Measurements from ENCODE around the gene ROR1. TPM values are rescaled to one million over a fixed set of nuclear protein-coding genes. Genes with fewer than 3 reads are reported as not detected.

ROR1 gene
- total and polyA plus RNA-seq, 5 donors: 3.4 to 32.5 (median 11.9) TPM

DNA sequence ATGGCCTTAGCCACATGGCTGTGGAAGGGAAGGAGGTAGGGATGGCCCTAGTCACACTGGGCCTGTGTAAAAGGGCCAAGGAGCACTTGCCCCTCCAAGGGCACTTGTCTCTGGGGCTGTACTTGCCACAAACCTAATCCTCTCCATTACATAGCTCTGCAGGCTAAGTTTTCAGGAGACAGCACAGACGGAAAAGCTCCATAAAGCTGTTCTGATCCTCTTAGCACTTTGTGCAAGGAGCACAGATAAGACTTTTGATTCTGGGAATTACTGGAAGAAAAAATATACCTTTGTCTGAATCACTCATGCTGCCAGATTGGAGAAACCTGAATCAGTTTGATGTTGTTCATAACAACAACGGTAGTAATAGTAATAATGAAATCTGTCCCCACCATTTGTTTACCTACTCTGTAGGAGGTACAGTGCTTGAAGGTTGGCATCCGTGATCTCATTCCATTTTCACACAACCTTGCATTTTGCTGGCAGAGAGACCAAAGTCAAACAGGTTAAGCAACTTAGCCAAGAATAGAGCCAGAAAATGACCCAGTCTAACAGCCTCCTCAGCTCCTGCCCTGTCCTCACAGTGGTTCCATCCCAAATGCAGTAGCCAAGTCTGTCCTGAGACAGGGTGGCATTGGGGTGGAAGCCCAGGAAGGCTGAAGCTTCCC, 207.1 kb downstream of the ROR1 start:
- 86% methylated on average over 3 of the region's 3 CpGs for WGBS
- ATAC-seq (peak in 1 of 2 donors; percentile 24), DNase-seq (no peak)
- intact Hi-C loops (cut with DNase I): no loop called here
- H3K4me3 ChIP-seq (ENCODE audit: low read length): no peak overlapping the region
- no peaks in the 10 kb centered on the region for H3K27me3 ChIP-seq (ENCODE audit: control insufficient read depth, insufficient read depth)
- no peaks in the 10 kb centered on the region for H3K9me3 ChIP-seq (ENCODE audit: control insufficient read depth, low read length)
- H3K4me1 ChIP-seq (ENCODE audit: control insufficient read depth, insufficient read depth, low read length): peaks cover 5% of the 10 kb centered on the region
- H3K27ac ChIP-seq (ENCODE audit: low read length): no peak overlapping the region

DNA sequence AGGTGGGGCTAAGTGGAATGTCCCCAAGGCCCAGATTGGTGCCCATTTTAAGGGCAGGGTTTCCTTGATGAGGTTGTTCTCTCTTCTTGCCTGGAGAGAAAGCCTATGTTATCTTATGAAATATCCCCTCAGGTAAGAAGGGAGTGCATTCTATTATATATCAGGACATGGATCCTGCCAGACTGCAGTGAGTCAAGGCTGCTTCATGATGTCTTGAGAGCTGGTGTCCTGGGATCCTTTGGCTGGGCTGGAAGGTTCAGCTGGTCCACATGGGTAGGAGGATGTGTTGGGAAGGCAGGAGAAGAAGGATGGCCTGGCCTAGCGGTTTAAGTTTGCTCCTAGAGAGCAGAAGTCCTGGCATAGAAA, 207.6 kb downstream of the ROR1 start:
- peaks cover 5% of the 10 kb centered on the region for H3K4me1 ChIP-seq (ENCODE audit: control insufficient read depth, insufficient read depth, low read length)
- no peaks in the 10 kb centered on the region for H3K9me3 ChIP-seq (ENCODE audit: control insufficient read depth, low read length)
- ATAC-seq: no peak
- WGBS: 98% methylated on average over 1 of the region's 1 CpG
- DNase-seq: no peak
- no peak overlapping the region for H3K27ac ChIP-seq (ENCODE audit: low read length)
- no peaks in the 10 kb centered on the region for H3K27me3 ChIP-seq (ENCODE audit: control insufficient read depth, insufficient read depth)
- H3K4me3 ChIP-seq (ENCODE audit: low read length): no peak overlapping the region
- intact Hi-C loops (cut with DNase I): no loop called here

DNA sequence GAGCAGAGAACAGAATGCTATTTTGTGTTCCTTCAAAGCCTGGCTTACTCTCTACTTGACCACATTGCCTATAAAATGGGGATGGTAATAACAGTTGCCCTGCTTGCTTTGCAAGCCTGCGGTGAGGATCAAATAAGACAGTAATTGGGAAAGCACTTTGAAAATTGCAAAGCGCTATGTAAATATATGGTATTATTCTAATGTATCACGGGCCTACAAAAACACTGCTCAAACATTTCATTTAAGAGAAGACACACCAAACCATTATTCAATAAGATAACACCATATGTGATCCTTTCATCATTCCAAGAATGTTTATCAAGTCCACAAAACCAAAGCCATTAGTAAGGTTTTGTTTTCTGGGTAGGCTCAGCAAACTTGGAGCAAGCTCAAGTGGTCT, 208.4 kb downstream of the ROR1 start:
- intact Hi-C loops (cut with DNase I): no loop called here
- DNase-seq (no peak), ATAC-seq (no peak)
- Histone ChIP-seq H3K27ac (ENCODE audit: low read length) (no peak overlapping the region), H3K4me1 (ENCODE audit: control insufficient read depth, insufficient read depth, low read length) (peaks cover 5% of the 10 kb centered on the region), H3K9me3 (ENCODE audit: control insufficient read depth, low read length) (no peaks in the 10 kb centered on the region), H3K27me3 (ENCODE audit: control insufficient read depth, insufficient read depth) (no peaks in the 10 kb centered on the region), H3K4me3 (ENCODE audit: low read length) (no peak overlapping the region)
- WGBS: 91% methylated on average over 3 of the region's 3 CpGs

DNA sequence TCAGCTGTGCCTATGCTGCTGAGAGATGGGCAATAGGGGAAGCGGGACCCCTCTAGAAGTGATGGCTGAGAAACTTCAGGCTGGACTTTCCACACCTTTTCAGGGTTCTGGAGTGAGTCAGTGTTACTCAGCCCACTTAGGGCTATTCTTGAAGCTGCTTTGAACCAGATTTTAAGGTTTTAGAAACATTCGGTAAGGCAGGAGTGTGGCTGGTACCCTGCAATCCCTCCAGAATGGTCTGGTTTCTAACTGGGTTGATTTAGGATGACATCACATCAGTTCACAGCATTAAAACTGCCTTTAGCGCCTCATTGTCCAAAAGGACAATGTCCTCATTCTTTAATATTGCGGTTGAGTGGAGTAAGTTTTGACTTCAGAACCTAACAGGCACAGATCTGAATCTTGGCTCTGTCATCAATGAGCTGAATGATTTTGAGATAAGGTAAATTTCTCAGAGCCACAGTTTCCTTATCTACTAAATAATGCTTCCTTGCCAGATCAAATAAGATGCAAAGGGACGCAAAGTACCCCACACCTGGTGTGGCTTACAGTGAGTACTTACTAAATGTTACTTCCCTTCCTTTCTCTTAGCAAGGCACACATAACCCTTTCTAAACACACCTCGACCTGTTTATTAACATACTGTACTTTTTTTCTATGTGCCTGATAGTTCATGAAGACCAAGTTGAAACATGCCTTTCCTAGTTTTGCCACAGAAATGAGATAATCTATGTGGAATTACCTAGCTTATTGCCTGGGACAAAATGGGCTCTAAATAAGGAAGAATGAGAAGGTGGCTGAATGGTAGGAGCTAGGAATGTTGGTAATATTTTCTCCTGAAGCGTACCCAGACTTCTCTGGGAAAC, 209.8 kb downstream of the ROR1 start:
- Histone ChIP-seq H3K9me3 (ENCODE audit: control insufficient read depth, low read length) (no peaks in the 10 kb centered on the region), H3K27ac (ENCODE audit: low read length) (no peak overlapping the region), H3K27me3 (ENCODE audit: control insufficient read depth, insufficient read depth) (no peaks in the 10 kb centered on the region), H3K4me1 (ENCODE audit: control insufficient read depth, insufficient read depth, low read length) (peaks cover 5% of the 10 kb centered on the region), H3K4me3 (ENCODE audit: low read length) (no peak overlapping the region)
- intact Hi-C loops (cut with DNase I): no loop called here
- no peak for DNase-seq
- WGBS: 64% methylated on average over 7 of the region's 7 CpGs
- no peak for ATAC-seq

DNA sequence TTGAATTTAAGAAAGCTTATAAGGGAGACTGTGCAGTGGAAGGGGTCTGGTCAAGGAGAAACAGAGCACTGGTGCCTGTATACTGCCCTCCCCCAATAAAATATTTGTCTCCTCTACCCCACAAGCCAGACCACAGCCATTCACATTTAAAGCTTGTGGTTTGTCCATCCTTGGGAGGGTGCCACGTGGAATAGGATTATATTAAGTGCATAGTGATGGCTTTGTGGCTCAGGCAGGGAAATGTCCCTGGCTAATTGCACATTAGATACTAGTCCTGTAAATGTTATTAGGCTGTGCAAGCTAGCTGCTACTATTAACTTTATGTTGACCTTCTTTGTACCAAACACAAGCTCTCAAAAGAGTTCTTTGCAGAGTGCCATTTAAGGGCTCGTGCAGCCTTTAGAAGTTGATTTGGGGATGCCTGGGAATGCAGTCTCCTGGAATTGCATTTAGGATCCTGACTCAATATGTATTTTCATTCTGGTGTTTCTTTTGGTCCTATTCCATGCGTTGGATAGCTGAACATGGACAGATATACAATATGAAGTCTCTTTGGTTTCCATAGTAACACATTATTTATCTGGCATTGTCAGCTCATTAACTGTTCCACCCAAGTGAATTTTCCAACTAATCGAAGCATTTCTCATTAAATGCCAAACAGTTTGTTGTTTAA, 210.6 kb downstream of the ROR1 start:
- intact Hi-C loops (cut with DNase I): no loop called here
- H3K27me3 ChIP-seq (ENCODE audit: control insufficient read depth, insufficient read depth): no peaks in the 10 kb centered on the region
- ATAC-seq (no peak), DNase-seq (no peak)
- no peak overlapping the region for H3K4me3 ChIP-seq (ENCODE audit: low read length)
- no peaks in the 10 kb centered on the region for H3K9me3 ChIP-seq (ENCODE audit: control insufficient read depth, low read length)
- H3K27ac ChIP-seq (ENCODE audit: low read length): no peak overlapping the region
- WGBS: 46% methylated on average over 4 of the region's 4 CpGs
- H3K4me1 ChIP-seq (ENCODE audit: control insufficient read depth, insufficient read depth, low read length): peaks cover 5% of the 10 kb centered on the region

DNA sequence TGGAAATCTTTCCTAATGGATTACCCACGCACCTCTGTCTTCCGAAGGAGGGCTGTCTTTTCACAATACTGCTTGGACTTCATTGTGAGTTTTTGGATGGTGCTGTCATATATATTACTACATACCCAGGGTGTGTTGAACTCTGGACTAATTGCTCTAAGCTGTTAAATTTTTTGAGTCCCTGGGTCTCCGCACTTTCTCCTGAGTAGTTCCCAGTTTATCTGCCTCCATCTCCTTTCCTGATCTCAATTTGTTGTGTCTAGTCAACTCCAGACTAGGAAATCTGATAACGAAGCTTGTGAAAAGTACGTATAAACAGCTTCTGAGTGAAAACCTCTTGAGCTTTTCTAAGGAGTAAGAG, 211.1 kb downstream of the ROR1 start:
- no peak overlapping the region for H3K4me3 ChIP-seq (ENCODE audit: low read length)
- H3K27me3 ChIP-seq (ENCODE audit: control insufficient read depth, insufficient read depth): no peaks in the 10 kb centered on the region
- no peaks in the 10 kb centered on the region for H3K9me3 ChIP-seq (ENCODE audit: control insufficient read depth, low read length)
- H3K4me1 ChIP-seq (ENCODE audit: control insufficient read depth, insufficient read depth, low read length): peaks cover 5% of the 10 kb centered on the region
- DNase-seq: no peak
- WGBS: 67% methylated on average over 5 of the region's 5 CpGs
- ATAC-seq: no peak
- no peak overlapping the region for H3K27ac ChIP-seq (ENCODE audit: low read length)
- intact Hi-C loops (cut with DNase I): no loop called here

DNA sequence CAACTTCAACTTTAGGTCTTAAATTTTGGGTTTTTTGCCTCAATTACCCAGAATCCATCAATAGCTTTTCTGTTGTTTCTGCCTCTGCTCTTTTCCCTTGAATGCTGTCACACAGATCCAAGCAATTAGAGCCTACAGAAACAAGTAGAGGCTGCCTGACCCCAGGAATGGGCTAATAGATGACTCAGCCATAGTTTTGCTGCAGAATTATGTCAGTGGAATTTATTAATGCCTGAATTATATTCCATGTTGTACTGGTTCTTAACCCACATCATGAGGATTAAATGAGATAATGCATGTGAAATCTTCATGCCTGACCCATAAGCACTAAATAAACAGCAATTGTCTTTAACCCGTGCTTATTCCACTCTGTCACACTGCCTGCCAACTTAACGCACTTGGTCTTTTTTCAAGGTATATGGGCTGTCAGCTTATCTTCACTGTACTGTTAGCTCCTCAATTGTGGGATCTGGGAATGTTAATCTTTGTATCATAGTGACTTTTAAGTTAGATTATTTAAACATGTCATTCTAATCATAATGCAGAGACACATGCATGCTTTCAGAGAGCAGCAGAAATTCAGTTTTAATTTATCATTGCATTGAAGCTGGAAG, 213.3 kb downstream of the ROR1 start:
- 45% methylated on average over 2 of the region's 2 CpGs for WGBS
- intact Hi-C loops (cut with DNase I): no loop called here
- peaks cover 2% of the 10 kb centered on the region for H3K4me1 ChIP-seq (ENCODE audit: control insufficient read depth, insufficient read depth, low read length)
- ATAC-seq: no peak
- no peak for DNase-seq
- no peak overlapping the region for H3K27ac ChIP-seq (ENCODE audit: low read length)
- H3K9me3 ChIP-seq (ENCODE audit: control insufficient read depth, low read length): no peaks in the 10 kb centered on the region
- H3K27me3 ChIP-seq (ENCODE audit: control insufficient read depth, insufficient read depth): no peaks in the 10 kb centered on the region
- H3K4me3 ChIP-seq (ENCODE audit: low read length): no peak overlapping the region

GRCh38 chr1:63987628-63988024, 213.8 kb downstream of the ROR1 start:
- WGBS: 56% methylated on average over 3 of the region's 3 CpGs
- no peak for DNase-seq

DNA sequence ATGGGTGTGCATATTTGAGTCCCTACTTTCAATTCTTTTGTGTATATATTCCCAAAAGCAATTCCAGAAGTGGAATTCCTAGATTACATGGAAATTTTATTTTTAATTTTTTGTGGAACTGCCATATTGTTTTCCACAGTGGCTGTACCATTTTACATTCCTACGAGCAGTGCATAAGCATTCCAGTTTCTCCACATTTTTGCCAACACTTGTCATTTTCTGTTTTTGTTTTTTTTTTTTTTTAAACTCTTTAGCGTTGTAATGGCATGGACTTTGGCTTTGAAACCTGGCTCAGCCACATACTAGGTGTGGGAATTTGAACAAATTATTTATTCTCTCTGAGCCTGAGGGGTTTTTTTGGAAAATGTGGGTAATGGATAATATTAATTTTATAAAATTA, 215.1 kb downstream of the ROR1 start:
- intact Hi-C loops (cut with DNase I): no loop called here
- H3K4me3 ChIP-seq (ENCODE audit: low read length): no peak overlapping the region
- peaks cover 2% of the 10 kb centered on the region for H3K4me1 ChIP-seq (ENCODE audit: control insufficient read depth, insufficient read depth, low read length)
- no peaks in the 10 kb centered on the region for H3K9me3 ChIP-seq (ENCODE audit: control insufficient read depth, low read length)
- no peak overlapping the region for H3K27ac ChIP-seq (ENCODE audit: low read length)
- DNase-seq: no peak
- H3K27me3 ChIP-seq (ENCODE audit: control insufficient read depth, insufficient read depth): no peaks in the 10 kb centered on the region
- WGBS: 95% methylated on average over 2 of the region's 2 CpGs
- ATAC-seq: no peak

More at GRCh38 chr1:63987628-63988024, 213.8 kb downstream of the ROR1 start:
- intact Hi-C loops (cut with DNase I): no loop called here
- Histone ChIP-seq H3K9me3 (ENCODE audit: control insufficient read depth, low read length) (no peaks in the 10 kb centered on the region), H3K4me1 (ENCODE audit: control insufficient read depth, insufficient read depth, low read length) (peaks cover 2% of the 10 kb centered on the region), H3K4me3 (ENCODE audit: low read length) (no peak overlapping the region), H3K27me3 (ENCODE audit: control insufficient read depth, insufficient read depth) (no peaks in the 10 kb centered on the region), H3K27ac (ENCODE audit: low read length) (no peak overlapping the region)
- no peak for ATAC-seq

GRCh38 chr1:63991685-63992084, 217.9 kb downstream of the ROR1 start:
- Histone ChIP-seq H3K27ac (ENCODE audit: low read length) (no peak overlapping the region), H3K9me3 (ENCODE audit: control insufficient read depth, low read length) (no peaks in the 10 kb centered on the region), H3K4me1 (ENCODE audit: control insufficient read depth, insufficient read depth, low read length) (no peaks in the 10 kb centered on the region), H3K27me3 (ENCODE audit: control insufficient read depth, insufficient read depth) (no peaks in the 10 kb centered on the region), H3K4me3 (ENCODE audit: low read length) (no peak overlapping the region)
- DNase-seq: no peak
- ATAC-seq: no peak
- intact Hi-C loops (cut with DNase I): no loop called here
- WGBS: 49% methylated on average over 2 of the region's 2 CpGs

- intact Hi-C loops (cut with DNase I): no loop called here
- DNase-seq (no peak), ATAC-seq (no peak)
- Histone ChIP-seq H3K27me3 (ENCODE audit: control insufficient read depth, insufficient read depth) (no peaks in the 10 kb centered on the region), H3K4me3 (ENCODE audit: low read length) (no peak overlapping the region), H3K9me3 (ENCODE audit: control insufficient read depth, low read length) (no peaks in the 10 kb centered on the region), H3K27ac (ENCODE audit: low read length) (no peak overlapping the region), H3K4me1 (ENCODE audit: control insufficient read depth, insufficient read depth, low read length) (peaks cover 1% of the 10 kb centered on the region)
- WGBS: 66% methylated on average over 3 of the region's 3 CpGs
Observed at GRCh38 chr1:64000021-64000420, 226.2 kb downstream of the ROR1 start.
